ENCODE results near the gene ABCA10. TPM values are rescaled to one million over a fixed set of nuclear protein-coding genes. Genes with fewer than 3 reads are reported as not detected.

The ABCA10 gene
- total and polyA plus RNA-seq, 4 donors = 0.32 to 5.5 (median 2.0) TPM

DNA sequence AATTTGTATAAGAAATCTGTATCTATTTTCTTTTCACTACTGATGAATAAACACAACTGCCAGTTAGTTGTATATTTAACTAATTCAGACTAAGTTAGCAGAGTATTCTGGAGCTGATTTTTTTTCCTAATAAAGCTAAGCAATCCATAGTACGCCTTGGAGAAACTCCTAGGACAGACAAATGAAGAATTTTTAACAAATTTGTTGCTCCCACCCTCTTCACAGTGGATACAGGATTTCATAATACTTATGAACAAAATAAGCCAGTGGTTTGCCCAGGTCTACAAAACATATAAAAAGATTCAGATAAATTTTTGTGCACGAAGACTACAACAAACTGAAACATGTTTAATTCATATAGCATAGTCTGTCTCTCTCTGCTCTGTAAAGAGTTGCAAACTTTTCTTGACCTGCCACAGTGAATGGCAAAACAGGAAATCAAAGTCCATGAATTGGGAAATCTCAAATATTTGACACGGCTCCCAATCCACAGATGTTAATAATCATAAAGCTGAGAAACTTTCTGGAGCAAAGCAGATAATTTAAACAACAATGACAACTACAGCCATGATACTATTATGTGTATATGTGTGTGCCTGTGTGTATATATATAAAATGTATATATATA lies 86.3 kb downstream of the ABCA10 start (continued):
- TF ChIP-seq, protein P1, sequence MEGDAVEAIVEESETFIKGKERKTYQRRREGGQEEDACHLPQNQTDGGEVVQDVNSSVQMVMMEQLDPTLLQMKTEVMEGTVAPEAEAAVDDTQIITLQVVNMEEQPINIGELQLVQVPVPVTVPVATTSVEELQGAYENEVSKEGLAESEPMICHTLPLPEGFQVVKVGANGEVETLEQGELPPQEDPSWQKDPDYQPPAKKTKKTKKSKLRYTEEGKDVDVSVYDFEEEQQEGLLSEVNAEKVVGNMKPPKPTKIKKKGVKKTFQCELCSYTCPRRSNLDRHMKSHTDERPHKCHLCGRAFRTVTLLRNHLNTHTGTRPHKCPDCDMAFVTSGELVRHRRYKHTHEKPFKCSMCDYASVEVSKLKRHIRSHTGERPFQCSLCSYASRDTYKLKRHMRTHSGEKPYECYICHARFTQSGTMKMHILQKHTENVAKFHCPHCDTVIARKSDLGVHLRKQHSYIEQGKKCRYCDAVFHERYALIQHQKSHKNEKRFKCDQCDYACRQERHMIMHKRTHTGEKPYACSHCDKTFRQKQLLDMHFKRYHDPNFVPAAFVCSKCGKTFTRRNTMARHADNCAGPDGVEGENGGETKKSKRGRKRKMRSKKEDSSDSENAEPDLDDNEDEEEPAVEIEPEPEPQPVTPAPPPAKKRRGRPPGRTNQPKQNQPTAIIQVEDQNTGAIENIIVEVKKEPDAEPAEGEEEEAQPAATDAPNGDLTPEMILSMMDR (IDR thresholded peaks at IDR 0.05; ENCODE audit: low read depth, low read length, missing input control) = no peak

DNA sequence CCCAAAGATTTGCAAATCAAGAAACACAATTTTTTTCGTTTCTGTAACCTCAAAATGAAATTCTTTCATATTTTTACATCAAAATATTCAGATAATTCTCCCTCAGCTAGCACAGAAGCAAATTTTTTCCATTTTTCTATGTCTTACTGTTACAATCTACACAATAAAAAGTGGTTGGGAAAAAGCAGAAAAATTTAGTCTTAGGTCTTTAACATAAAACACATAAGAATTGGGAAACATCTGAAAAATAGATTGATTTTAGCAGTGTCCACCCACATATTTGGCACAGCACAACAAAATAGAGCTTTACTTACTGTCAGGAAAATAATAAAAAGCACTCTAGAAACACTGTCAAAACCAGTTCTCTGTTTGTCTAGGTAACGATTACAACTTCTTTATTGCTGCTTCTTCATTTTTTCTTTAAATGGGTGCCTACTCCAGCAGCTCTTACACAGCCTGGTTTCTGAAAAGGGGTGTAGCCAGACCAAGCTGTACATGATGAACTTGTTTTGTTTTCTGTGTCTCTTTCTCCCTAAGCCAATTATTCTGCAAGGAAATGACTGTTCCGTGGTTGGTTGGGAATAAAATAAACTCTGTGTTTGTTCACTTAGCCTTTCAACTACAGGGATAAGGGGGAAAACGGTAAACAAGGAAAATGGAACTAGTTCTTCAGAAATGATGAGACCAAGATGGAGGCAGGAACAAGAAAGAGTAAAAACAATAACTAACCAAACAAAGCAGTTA lies 87.0 kb downstream of the ABCA10 start, which contains the start of gene ABCA6:
Gene ABCA6 (minus strand): TSS at position 465 of the 744 bp plus-strand sequence. CDS start 1,192 bp downstream, outside the sequence.
- Histone ChIP-seq H3K27me3 (ENCODE audit: control insufficient read depth in 4 of 4, insufficient read depth in 4 of 4, low read length in 3 of 4) (no peaks in the 10 kb centered on the region), H3K9ac (ENCODE audit: low read depth in 1 of 2, low read length in 2 of 2) (peak within 1 kb of the TSS; percentile 77 to 97), H3K4me3 (ENCODE audit: low read depth in 1 of 3, low read length in 3 of 3) (peak within 1 kb of the TSS; percentile 61 to 93 (median 74)), H3K4me1 (ENCODE audit: control insufficient read depth in 4 of 4, insufficient read depth in 4 of 4, low read length in 3 of 4) (peaks cover 2 to 19% (median 13%) of the 10 kb centered on the region in 4 donors), H3K27ac (ENCODE audit: low read depth in 1 of 2, low read length in 2 of 2) (peak within 1 kb of the TSS; percentile 83 to 90), H3K36me3 (ENCODE audit: control insufficient read depth in 4 of 4, insufficient read depth in 3 of 4, low read depth in 1 of 4, low read length in 3 of 4) (peaks cover 0 to 15% (median 11%) of the 10 kb centered on the region in 4 donors), H3K9me3 (ENCODE audit: control insufficient read depth in 4 of 4, low read length in 3 of 4) (no peaks in the 10 kb centered on the region)
- no peak for DNase-seq (ENCODE audit: low spot score)
- TF ChIP-seq HNF4A (conservative IDR thresholded peaks at IDR 0.05) = no peak
- TF ChIP-seq, protein P2, sequence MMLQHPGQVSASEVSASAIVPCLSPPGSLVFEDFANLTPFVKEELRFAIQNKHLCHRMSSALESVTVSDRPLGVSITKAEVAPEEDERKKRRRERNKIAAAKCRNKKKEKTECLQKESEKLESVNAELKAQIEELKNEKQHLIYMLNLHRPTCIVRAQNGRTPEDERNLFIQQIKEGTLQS (IDR thresholded peaks at IDR 0.05) = peak; percentile 21
- TF ChIP-seq JUND (IDR thresholded peaks at IDR 0.05) = no peak
- TF ChIP-seq, protein P3, sequence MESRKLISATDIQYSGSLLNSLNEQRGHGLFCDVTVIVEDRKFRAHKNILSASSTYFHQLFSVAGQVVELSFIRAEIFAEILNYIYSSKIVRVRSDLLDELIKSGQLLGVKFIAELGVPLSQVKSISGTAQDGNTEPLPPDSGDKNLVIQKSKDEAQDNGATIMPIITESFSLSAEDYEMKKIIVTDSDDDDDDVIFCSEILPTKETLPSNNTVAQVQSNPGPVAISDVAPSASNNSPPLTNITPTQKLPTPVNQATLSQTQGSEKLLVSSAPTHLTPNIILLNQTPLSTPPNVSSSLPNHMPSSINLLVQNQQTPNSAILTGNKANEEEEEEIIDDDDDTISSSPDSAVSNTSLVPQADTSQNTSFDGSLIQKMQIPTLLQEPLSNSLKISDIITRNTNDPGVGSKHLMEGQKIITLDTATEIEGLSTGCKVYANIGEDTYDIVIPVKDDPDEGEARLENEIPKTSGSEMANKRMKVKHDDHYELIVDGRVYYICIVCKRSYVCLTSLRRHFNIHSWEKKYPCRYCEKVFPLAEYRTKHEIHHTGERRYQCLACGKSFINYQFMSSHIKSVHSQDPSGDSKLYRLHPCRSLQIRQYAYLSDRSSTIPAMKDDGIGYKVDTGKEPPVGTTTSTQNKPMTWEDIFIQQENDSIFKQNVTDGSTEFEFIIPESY (IDR thresholded peaks at IDR 0.05) = no peak
- TF ChIP-seq TAF1 (conservative IDR thresholded peaks at IDR 0.05) = peak; percentile 84
- peak; percentile 93 for TF ChIP-seq YY1 (IDR thresholded peaks at IDR 0.05)
- no peak for TF ChIP-seq EGR1 (IDR thresholded peaks at IDR 0.05; ENCODE audit: low read depth in 2 of 2)
- TF ChIP-seq RAD21 (IDR thresholded peaks at IDR 0.05) = peak in 1 of 2 donors; percentile 53
- peak; percentile 12 for TF ChIP-seq SP1 (IDR thresholded peaks at IDR 0.05)
- TF ChIP-seq FOXA2 (IDR thresholded peaks at IDR 0.05) = peak; percentile 40
- no peak for TF ChIP-seq NR2F2 (IDR thresholded peaks at IDR 0.05)
- TF ChIP-seq FOXA1 (IDR thresholded peaks at IDR 0.05) = no peak
- peak; percentile 53 for TF ChIP-seq REST (IDR thresholded peaks at IDR 0.05)
- TF ChIP-seq GABPA (IDR thresholded peaks at IDR 0.05 in 1 of 2, conservative IDR thresholded peaks at IDR 0.05 in 1 of 2) = no peak
- TF ChIP-seq RXRA (IDR thresholded peaks at IDR 0.05) = peak in 1 of 2 donors; percentile 27
- no peak for TF ChIP-seq MAX (IDR thresholded peaks at IDR 0.05)
- TF ChIP-seq HNF4G (IDR thresholded peaks at IDR 0.05) = no peak
- TF ChIP-seq, protein P1 (IDR thresholded peaks at IDR 0.05; ENCODE audit: low read depth, low read length, missing input control) = no peak
- WGBS = 21% methylated on average over 4 of the region's 4 CpGs

Measured in liver (tissue), 9 donors.